Measurements from ENCODE around the gene UBA3. TPM values are rescaled to one million over a fixed set of nuclear protein-coding genes. Genes with fewer than 3 reads are reported as not detected.
A peak's percentile ranks its signal among the peaks of the same experiment; 100 is the strongest.

UBA3 gene
- total and polyA plus RNA-seq, 2 of the 13 experiments (the other 11 are each of a cell fraction or from before 2014, with no cell fraction given) = 40.7 to 49.0 TPM

- TF ChIP-seq ZNF687 (CRISPR knock-in tag; IDR thresholded peaks at IDR 0.05) = peak; percentile 71
- no peak for TF ChIP-seq CHCHD3 (CRISPR knock-in tag; IDR thresholded peaks at IDR 0.05)
- TF ChIP-seq DNMT3B (CRISPR knock-in tag; conservative IDR thresholded peaks at IDR 0.05) = 0 out of 2 replicates have a peak, but pooled peaks have one; percentile 32
- TF ChIP-seq UBTF (CRISPR knock-in tag; IDR thresholded peaks at IDR 0.05) = peak; percentile 71
- TF ChIP-seq KDM5A (IDR thresholded peaks at IDR 0.05; ENCODE audit: borderline replicate concordance, low read length) = no peak; the same call in 1 of the 2 replicates
- no peak for TF ChIP-seq ZNF44 (CRISPR knock-in tag; IDR thresholded peaks at IDR 0.05)
- no peak for TF ChIP-seq TEF (CRISPR knock-in tag; IDR thresholded peaks at IDR 0.05)
- TF ChIP-seq SP2 (CRISPR knock-in tag; IDR thresholded peaks at IDR 0.05) = no peak
- TF ChIP-seq PHF20 (CRISPR knock-in tag; IDR thresholded peaks at IDR 0.05) = peak; percentile 54
- TF ChIP-seq ZNF264 (CRISPR knock-in tag; IDR thresholded peaks at IDR 0.05) = no peak
- peak; percentile 72 for TF ChIP-seq PHF8 (CRISPR knock-in tag; IDR thresholded peaks at IDR 0.05)
- TF ChIP-seq MED1 (CRISPR knock-in tag; IDR thresholded peaks at IDR 0.05) = 0 out of 2 replicates have a peak, but pooled peaks have one; percentile 18
- no peak for TF ChIP-seq NFE2 (CRISPR knock-in tag; IDR thresholded peaks at IDR 0.05)
- no peak for TF ChIP-seq ZNF160 (CRISPR knock-in tag; IDR thresholded peaks at IDR 0.05)
- TF ChIP-seq ZNF430 (CRISPR knock-in tag; IDR thresholded peaks at IDR 0.05) = peak; percentile 39; the same call in 1 of the 2 replicates
- TF ChIP-seq SRF (IDR thresholded peaks at IDR 0.05; ENCODE audit: low read depth, low read length) = no peak
- TF ChIP-seq KAT2B (IDR thresholded peaks at IDR 0.05; ENCODE audit: borderline replicate concordance, low read depth, low read length) = no peak
- TF ChIP-seq TFDP2 (CRISPR knock-in tag; IDR thresholded peaks at IDR 0.05) = peak; percentile 43; the same call in 1 of the 2 replicates
- no peak for TF ChIP-seq HNRNPH1 (optimal IDR thresholded peaks at IDR 0.05; ENCODE audit: low read depth, low read length)
- no peak for TF ChIP-seq ARHGAP35 (CRISPR knock-in tag; IDR thresholded peaks at IDR 0.05; ENCODE audit: borderline replicate concordance)
- TF ChIP-seq CREBL2 (CRISPR knock-in tag; IDR thresholded peaks at IDR 0.05; ENCODE audit: borderline replicate concordance) = no peak
- TF ChIP-seq ZNF24 (IDR thresholded peaks at IDR 0.05) = no peak
Observed at GRCh38 chr3:69084326-69085167, 4.4 kb upstream of the UBA3 start, which contains the start of gene ARL6IP5 (continued).
